K562 (cell line): ENCODE measurements around the gene DDX55.

ENCODE experiments used
- ARHGAP35 ChIP-seq: fragments of 450-650 bp; IDR thresholded peaks from 2 replicates; pipeline ENCODE4 v1.6.1; 2018; ENCODE audit not compliant: partially characterized antibody
- ZNF282 ChIP-seq: sonication (generic); formaldehyde crosslinking; IDR thresholded peaks from 2 replicates; pipeline ENCODE4 v1.8.1; 2023; ENCODE audit warnings: missing genetic modification reagents
- TF ChIP-seq, protein P1 (sequence below), 3 experiments: IDR thresholded peaks in 2 of 3; conservative IDR thresholded peaks in 1 of 3; 2 replicates each; pipeline ENCODE4 v1.5.1; 2011 to 2012; ENCODE audit warnings: low read length in 3 of 3, mild to moderate bottlenecking in 3 of 3, control low read depth in 2 of 3, improper control_type of control experiment in 1 of 3, inconsistent platforms in 1 of 3, low read depth in 1 of 3, mixed read lengths in 1 of 3, moderate library complexity in 1 of 3; ENCODE audit not compliant: insufficient read depth in 2 of 3

DNA sequence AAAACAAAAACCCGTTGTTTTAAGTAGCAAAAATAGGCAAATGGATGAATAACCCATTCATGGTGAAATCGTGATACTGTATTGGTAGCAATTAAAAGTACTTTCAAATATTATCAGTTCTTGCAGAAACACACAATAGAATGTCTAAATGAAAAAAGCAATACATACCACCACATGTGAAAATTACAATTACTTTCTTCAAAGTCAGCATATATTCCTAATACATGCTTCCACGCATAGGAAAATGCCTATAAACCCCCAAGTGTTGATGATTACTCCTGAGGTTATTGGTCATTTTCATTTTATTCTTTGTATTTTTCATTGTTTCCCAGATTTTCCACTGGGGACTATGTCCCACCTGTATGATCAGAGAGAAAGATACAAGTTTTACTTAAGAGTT, 15.2 kb downstream of the DDX55 start:
- TF ChIP-seq ZNF282 (CRISPR knock-in tag) (no peak), ARHGAP35 (no peak)
- TF ChIP-seq, protein P1, sequence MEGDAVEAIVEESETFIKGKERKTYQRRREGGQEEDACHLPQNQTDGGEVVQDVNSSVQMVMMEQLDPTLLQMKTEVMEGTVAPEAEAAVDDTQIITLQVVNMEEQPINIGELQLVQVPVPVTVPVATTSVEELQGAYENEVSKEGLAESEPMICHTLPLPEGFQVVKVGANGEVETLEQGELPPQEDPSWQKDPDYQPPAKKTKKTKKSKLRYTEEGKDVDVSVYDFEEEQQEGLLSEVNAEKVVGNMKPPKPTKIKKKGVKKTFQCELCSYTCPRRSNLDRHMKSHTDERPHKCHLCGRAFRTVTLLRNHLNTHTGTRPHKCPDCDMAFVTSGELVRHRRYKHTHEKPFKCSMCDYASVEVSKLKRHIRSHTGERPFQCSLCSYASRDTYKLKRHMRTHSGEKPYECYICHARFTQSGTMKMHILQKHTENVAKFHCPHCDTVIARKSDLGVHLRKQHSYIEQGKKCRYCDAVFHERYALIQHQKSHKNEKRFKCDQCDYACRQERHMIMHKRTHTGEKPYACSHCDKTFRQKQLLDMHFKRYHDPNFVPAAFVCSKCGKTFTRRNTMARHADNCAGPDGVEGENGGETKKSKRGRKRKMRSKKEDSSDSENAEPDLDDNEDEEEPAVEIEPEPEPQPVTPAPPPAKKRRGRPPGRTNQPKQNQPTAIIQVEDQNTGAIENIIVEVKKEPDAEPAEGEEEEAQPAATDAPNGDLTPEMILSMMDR (IDR thresholded peaks at IDR 0.05 in 2 of 3, conservative IDR thresholded peaks at IDR 0.05 in 1 of 3; ENCODE audit: insufficient read depth in 2 of 3, low read depth in 1 of 3, low read length in 3 of 3): no peak
